Measurements from ENCODE around the gene NDUFA8. TPM values are rescaled to one million over a fixed set of nuclear protein-coding genes. Genes with fewer than 3 reads are reported as not detected.

The NDUFA8 gene
- total and polyA plus RNA-seq, 2 of the 4 experiments (the other 2 are of a cell fraction) = 45.2 to 98.1 TPM

DNA sequence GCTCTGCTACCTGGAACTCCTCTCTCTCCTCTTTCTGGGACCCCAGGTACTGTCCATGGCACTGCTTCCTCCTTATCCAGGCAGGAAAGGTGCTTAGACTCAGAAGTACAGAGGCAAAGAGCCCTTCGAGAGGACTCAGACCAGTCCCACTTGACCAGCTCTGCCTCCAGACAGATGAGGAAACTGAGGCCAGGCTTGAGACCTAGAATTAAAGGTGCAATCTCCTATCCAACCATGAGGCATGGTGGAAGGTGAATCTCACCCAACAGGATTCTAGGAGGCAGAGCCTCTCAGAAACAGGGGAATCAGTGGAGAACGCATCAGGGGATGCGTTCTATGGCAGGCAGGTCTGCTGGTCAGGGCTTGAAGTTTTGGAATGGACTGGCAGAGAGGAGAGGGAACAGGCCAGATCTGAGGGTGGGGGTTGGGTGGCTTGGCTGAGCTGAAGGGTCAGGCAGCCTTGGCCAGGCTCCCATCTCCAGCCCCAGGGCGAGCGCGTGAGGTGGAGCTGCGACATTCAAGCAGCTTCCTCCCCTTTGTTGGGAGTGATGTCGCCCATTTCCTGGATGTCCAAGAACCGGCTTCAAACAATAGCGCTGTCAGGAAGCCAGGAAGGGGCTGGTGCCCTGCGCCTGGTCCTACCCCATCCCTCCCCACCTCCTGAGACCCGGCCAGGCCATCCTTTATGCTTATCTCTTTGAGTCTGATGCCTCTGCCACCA is 26.2 kb downstream of the NDUFA8 start:
- Histone ChIP-seq H3K4me1 (ENCODE audit: control insufficient read depth, insufficient read depth, low read length) (peaks cover 4% of the 10 kb centered on the region), H2BK120ac (ENCODE audit: low read depth, low read length) (no peak overlapping the region), H3K79me1 (ENCODE audit: low read depth in 1 of 2, low read length in 2 of 2) (no peaks in the 10 kb centered on the region), H3K14ac (replicated peaks; ENCODE audit: low read depth, low read length) (no peak overlapping the region), H2AK5ac (ENCODE audit: low read depth, low read length) (no peak overlapping the region), H3K9me1 (ENCODE audit: insufficient read depth, low read length) (0 out of 2 replicates have a peak, but pooled peaks cover 6% of the 10 kb centered on the region), H3K27ac (ENCODE audit: insufficient read depth, low read length) (no peak overlapping the region), H2BK5ac (ENCODE audit: low read depth, low read length, poor library complexity, severe bottlenecking) (no peak overlapping the region), H3K4ac (ENCODE audit: low read depth, low read length) (no peak overlapping the region), H4K20me1 (ENCODE audit: insufficient read depth, low read length) (no peaks in the 10 kb centered on the region), H3K9me3 (ENCODE audit: control insufficient read depth, insufficient read depth, low read length) (no peaks in the 10 kb centered on the region), H3K27me3 (ENCODE audit: control insufficient read depth, insufficient read depth, low read length) (peaks cover 4% of the 10 kb centered on the region; the same call in 1 of the 2 replicates), H2BK15ac (ENCODE audit: low read depth, low read length) (no peak overlapping the region), H2AK9ac (replicated peaks; ENCODE audit: low read depth, low read length, poor library complexity) (no peak overlapping the region), H3K18ac (ENCODE audit: low read depth, low read length) (no peak overlapping the region), H2AFZ (replicated peaks; ENCODE audit: low read length, poor library complexity) (no peak overlapping the region), H3K56ac (ENCODE audit: extremely low read depth, insufficient read depth, low read length) (no peak overlapping the region), H3K4me2 (ENCODE audit: low read depth, low read length) (no peak overlapping the region), H4K91ac (ENCODE audit: insufficient read depth, low read depth, low read length) (no peak overlapping the region), H3K9ac (ENCODE audit: low read depth, low read length) (no peak overlapping the region), H3K4me3 (ENCODE audit: insufficient read depth, low read depth, low read length) (no peak overlapping the region), H4K5ac (ENCODE audit: low read depth, low read length) (no peak overlapping the region), H3K23ac (ENCODE audit: low read depth, low read length) (no peak overlapping the region), H2BK20ac (ENCODE audit: low read depth, low read length) (no peak overlapping the region), H4K8ac (ENCODE audit: low read depth in 2 of 2, low read length in 2 of 2) (no peak overlapping the region), H3K36me3 (ENCODE audit: control insufficient read depth, insufficient read depth, low read length) (no peaks in the 10 kb centered on the region)
- no TSS peak for BruUV-seq (replicated peaks)
- in situ Hi-C loops (cut with MboI; ENCODE audit: low sequenced_read_pairs) (no loop called here), dilution Hi-C loops (cut with HindIII; ENCODE audit: low sequenced_read_pairs, unreplicated experiment) (no loop called here), intact Hi-C loops (cut with micrococcal nuclease) (no loop called here)
- TF ChIP-seq, protein P1, sequence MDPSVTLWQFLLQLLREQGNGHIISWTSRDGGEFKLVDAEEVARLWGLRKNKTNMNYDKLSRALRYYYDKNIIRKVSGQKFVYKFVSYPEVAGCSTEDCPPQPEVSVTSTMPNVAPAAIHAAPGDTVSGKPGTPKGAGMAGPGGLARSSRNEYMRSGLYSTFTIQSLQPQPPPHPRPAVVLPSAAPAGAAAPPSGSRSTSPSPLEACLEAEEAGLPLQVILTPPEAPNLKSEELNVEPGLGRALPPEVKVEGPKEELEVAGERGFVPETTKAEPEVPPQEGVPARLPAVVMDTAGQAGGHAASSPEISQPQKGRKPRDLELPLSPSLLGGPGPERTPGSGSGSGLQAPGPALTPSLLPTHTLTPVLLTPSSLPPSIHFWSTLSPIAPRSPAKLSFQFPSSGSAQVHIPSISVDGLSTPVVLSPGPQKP (IDR thresholded peaks at IDR 0.05; ENCODE audit: borderline replicate concordance, low read depth, low read length) = no peak
- TF ChIP-seq MXI1 (IDR thresholded peaks at IDR 0.05; ENCODE audit: borderline replicate concordance, low read depth, low read length) = no peak
- no peak for TF ChIP-seq MAFK (IDR thresholded peaks at IDR 0.05; ENCODE audit: low read depth, low read length)
- no peak for TF ChIP-seq CEBPB (IDR thresholded peaks at IDR 0.05; ENCODE audit: low read depth, low read length)
- no peak for TF ChIP-seq CHD1 (IDR thresholded peaks at IDR 0.05; ENCODE audit: low read depth, low read length)
- TF ChIP-seq SMC3 (IDR thresholded peaks at IDR 0.05; ENCODE audit: low read depth, low read length) = no peak
- ATAC-seq (ENCODE audit: low read depth) (no peak), DNase-seq (no peak)
- 80% methylated on average over 5 of the region's 12 CpGs; no CpG with 5 or more reads in 1 of the 2 experiments for WGBS, 2 experiments (ENCODE audit: extremely low coverage in 2 of 2, insufficient read length in 1 of 2)
- ChIA-PET POLR2A (ENCODE audit: unreplicated experiment) (no interaction called here), CTCF (interaction anchor here (1.0 kb wide), 1 partner anchor 10 kb away, joined by 3 read pairs; no protein-coding TSS in a partner anchor)

Measured in IMR-90 (cell line).